T-helper 2 cell treated with Interferon-gamma antibody and Interleukin-4, amounts not matched to agents 5 μg/mL and 100 μg/mL, for 36 hours (primary cell): ENCODE data around the gene KCNQ1.

Source experiments
- DNase-seq: peaks from one replicate; pipeline ENCODE4 v3.0.0; 2021; ENCODE audit warnings: low spot score
- H3K27ac Mint-ChIP-seq: one replicate; pipeline ENCODE4 v1.8.0; 2021; ENCODE audit warnings: mild to moderate bottlenecking, mixed read lengths
- H3K27me3 Mint-ChIP-seq: one replicate; pipeline ENCODE4 v1.8.0; 2021; ENCODE audit warnings: low read depth, mixed read lengths
- H3K36me3 Mint-ChIP-seq: one replicate; pipeline ENCODE4 v1.8.0; 2021; ENCODE audit warnings: low read depth, mixed read lengths
- H3K4me1 Mint-ChIP-seq: one replicate; pipeline ENCODE4 v1.8.0; 2021; ENCODE audit warnings: low read depth, mixed read lengths
- H3K4me3 Mint-ChIP-seq: one replicate; pipeline ENCODE4 v1.8.0; 2022; ENCODE audit warnings: mild to moderate bottlenecking, moderate library complexity, mixed read lengths
- H3K9me3 Mint-ChIP-seq: one replicate; pipeline ENCODE4 v1.8.0; 2021; ENCODE audit warnings: mixed read lengths

KCNQ1 gene

GRCh38 chr11:2750682-2751522, 306.1 kb downstream of the KCNQ1 start:
- no peaks in the 10 kb centered on the region for H3K36me3 Mint-ChIP-seq

DNA sequence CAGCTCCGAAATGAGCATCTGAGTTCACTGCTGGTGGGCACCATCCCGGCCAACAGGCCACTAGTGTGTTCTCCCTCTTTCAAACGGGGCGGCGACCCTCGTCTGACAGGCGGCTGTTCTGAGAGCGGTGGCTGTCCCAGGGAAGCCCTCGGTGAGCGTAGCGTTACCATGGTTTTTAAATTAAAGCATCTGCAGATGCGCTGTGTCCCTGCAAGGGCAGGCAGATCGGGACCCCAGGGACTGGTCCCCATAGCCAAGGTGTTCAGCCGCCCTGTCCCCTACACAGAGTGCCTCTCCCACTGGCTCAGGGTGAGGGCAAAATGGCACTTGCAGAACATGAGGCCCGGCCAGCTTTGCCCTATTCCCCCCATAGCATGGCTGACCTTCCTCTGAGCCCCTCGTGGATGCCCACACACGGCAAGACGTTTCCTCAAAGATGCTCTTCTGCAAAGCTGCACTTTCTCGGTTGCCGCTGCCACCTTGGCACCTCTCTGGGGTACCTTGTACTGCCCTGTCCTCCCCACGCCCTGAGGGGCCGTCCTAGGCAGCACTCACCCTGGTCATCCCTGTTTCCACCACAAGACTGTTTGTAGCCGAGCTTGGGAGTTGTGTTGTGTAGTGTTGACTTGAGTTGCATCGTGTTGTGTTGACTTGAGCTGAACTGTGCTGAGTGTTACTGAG, 306.9 kb downstream of the KCNQ1 start:
- H3K4me1 Mint-ChIP-seq: peaks cover 2% of the 10 kb centered on the region
- DNase-seq: no peak
- no peaks in the 10 kb centered on the region for H3K9me3 Mint-ChIP-seq
- no peak overlapping the region for H3K27ac Mint-ChIP-seq
- H3K4me3 Mint-ChIP-seq: no peak overlapping the region
- no peaks in the 10 kb centered on the region for H3K36me3 Mint-ChIP-seq
- H3K27me3 Mint-ChIP-seq: no peaks in the 10 kb centered on the region

More at GRCh38 chr11:2750682-2751522, 306.1 kb downstream of the KCNQ1 start:
- H3K27me3 Mint-ChIP-seq: no peaks in the 10 kb centered on the region
- no peak for DNase-seq
- peaks cover 2% of the 10 kb centered on the region for H3K4me1 Mint-ChIP-seq
- H3K4me3 Mint-ChIP-seq: no peak overlapping the region
- no peak overlapping the region for H3K27ac Mint-ChIP-seq
- no peaks in the 10 kb centered on the region for H3K9me3 Mint-ChIP-seq

- no peak for DNase-seq
These were observed 307.5 kb downstream of the KCNQ1 start for GRCh38 chr11:2752204-2752770.

GRCh38 chr11:2752923-2753322, 308.1 kb downstream of the KCNQ1 start:
- H3K9me3 Mint-ChIP-seq: no peaks in the 10 kb centered on the region
- no peaks in the 10 kb centered on the region for H3K27me3 Mint-ChIP-seq
- no peaks in the 10 kb centered on the region for H3K36me3 Mint-ChIP-seq
- H3K27ac Mint-ChIP-seq: no peak overlapping the region
- no peak overlapping the region for H3K4me3 Mint-ChIP-seq
- DNase-seq: no peak
- peaks cover 2% of the 10 kb centered on the region for H3K4me1 Mint-ChIP-seq

More at GRCh38 chr11:2752204-2752770, 307.5 kb downstream of the KCNQ1 start:
- Mint-ChIP-seq H3K27ac (no peak overlapping the region), H3K27me3 (no peaks in the 10 kb centered on the region), H3K4me1 (peaks cover 2% of the 10 kb centered on the region), H3K36me3 (no peaks in the 10 kb centered on the region), H3K4me3 (no peak overlapping the region), H3K9me3 (no peaks in the 10 kb centered on the region)

- H3K36me3 Mint-ChIP-seq: no peaks in the 10 kb centered on the region
- no peak overlapping the region for H3K27ac Mint-ChIP-seq
- H3K4me1 Mint-ChIP-seq: peaks cover 2% of the 10 kb centered on the region
- H3K4me3 Mint-ChIP-seq: no peak overlapping the region
- DNase-seq: no peak
- no peaks in the 10 kb centered on the region for H3K27me3 Mint-ChIP-seq
- no peaks in the 10 kb centered on the region for H3K9me3 Mint-ChIP-seq
These were observed 309.2 kb downstream of the KCNQ1 start for GRCh38 chr11:2754008-2754407.

DNA sequence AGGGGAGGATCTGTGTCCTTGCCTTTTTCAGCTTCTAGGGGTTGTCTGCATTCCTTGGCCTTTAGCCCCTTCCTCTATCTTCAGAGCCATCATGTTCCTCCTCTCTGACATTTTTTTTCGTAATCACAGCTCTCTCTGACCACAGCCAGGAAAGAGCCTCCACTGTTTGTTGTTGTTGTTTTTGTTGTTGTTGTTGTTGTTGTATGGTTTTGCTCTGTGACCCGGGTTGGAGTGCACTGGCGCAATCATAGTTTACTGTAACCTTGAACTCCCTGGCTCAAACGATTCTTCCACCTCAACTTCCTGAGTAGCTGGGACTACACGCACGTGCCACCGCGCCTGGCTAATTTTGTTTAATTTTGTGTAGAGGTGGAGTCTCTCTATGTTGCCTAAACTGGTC, 310.3 kb downstream of the KCNQ1 start:
- Mint-ChIP-seq H3K36me3 (no peaks in the 10 kb centered on the region), H3K4me1 (peaks cover 2% of the 10 kb centered on the region), H3K27me3 (no peaks in the 10 kb centered on the region), H3K9me3 (no peaks in the 10 kb centered on the region), H3K27ac (no peak overlapping the region), H3K4me3 (no peak overlapping the region)
- DNase-seq: no peak

GRCh38 chr11:2758751-2759150, 313.9 kb downstream of the KCNQ1 start:
- Mint-ChIP-seq H3K4me3 (no peak overlapping the region), H3K27ac (no peak overlapping the region), H3K27me3 (no peaks in the 10 kb centered on the region), H3K36me3 (no peaks in the 10 kb centered on the region), H3K9me3 (no peaks in the 10 kb centered on the region), H3K4me1 (peaks cover 2% of the 10 kb centered on the region)
- DNase-seq: no peak

DNA sequence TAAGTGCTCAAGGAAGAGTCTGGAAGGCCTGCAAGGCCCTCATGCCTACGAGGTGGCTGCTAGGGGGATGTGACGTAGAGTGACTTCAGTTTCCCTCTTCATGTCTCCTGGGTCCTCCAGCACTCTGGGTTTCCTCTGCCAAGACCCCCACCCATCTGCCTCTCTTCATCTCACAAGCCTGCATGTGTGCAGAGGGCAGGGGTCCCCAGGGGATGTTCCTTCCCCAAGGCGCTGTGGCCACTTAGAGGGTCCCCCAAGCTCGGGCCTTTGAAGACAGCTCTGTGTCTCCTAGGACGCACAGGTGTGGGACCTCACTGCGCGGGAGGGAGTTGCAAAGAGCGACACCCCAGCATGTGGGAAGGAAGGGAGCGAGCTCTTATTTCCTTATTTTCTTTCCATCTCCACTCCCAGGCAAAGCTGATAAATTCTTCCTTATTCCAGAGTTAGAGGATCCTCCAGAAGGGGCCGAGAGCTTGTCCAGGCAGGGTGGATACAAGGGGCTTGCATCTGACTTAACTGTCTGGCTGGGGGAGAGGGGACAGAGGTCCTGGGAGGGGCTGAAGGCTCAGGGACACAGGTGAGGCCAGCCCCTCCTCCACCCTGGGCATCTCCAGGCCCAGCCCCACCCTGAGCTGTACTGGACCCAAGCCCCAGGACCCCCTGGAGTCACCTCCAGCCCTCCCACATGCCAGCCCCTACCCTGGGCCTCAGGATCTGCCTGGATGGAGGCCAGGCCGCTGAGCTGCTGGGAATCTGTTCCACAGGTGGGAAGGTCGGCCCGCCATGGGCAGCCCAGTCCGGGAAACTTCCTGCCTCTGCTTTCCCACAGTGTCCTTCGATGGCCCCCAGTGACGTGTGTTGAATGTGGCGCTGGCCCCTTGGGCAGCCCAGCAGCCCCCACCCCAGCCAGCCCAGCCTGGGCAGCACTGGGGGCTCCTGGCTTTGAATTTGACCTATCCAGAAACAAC, 314.7 kb downstream of the KCNQ1 start:
- no peaks in the 10 kb centered on the region for H3K27me3 Mint-ChIP-seq
- H3K9me3 Mint-ChIP-seq: no peaks in the 10 kb centered on the region
- no peaks in the 10 kb centered on the region for H3K4me1 Mint-ChIP-seq
- no peak overlapping the region for H3K27ac Mint-ChIP-seq
- H3K4me3 Mint-ChIP-seq: no peak overlapping the region
- DNase-seq: no peak
- H3K36me3 Mint-ChIP-seq: no peaks in the 10 kb centered on the region

DNA sequence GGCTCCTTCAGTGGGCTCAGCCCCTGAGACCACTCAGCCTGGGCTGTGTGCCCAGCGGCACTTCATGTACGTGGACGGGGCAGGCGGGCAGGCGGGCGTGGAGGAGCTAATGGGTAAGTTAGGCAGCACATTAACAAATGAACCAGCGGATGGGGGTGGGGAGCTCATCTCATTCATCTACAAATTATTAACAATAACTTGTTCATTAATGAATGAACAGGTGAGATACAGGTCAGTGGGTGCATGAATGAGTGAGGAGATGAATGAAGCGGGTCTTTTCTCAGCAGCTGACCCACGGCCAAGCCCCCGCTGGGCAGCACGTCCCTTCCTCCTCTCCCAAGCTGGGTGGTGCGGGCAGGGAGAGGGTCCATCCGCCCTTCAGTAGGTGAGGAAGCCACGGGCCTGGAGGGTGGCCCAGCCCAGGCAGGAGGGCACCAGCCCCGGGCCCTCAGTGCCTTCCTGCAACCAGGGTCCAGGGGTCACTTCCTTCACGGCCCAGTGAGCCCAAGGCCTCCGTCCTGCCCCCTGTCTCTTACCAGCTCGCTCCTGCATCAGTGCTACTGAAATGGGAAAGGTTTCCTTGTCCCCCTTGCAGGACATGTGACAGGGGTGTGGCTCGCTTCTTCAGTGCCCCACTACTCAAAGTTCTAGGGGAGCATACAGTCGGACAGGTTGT, 315.5 kb downstream of the KCNQ1 start:
- H3K27me3 Mint-ChIP-seq: peaks cover 2% of the 10 kb centered on the region
- no peaks in the 10 kb centered on the region for H3K9me3 Mint-ChIP-seq
- H3K27ac Mint-ChIP-seq: no peak overlapping the region
- no peak for DNase-seq
- no peaks in the 10 kb centered on the region for H3K4me1 Mint-ChIP-seq
- H3K4me3 Mint-ChIP-seq: no peak overlapping the region
- no peaks in the 10 kb centered on the region for H3K36me3 Mint-ChIP-seq

GRCh38 chr11:2761131-2762030, 316.6 kb downstream of the KCNQ1 start:
- Mint-ChIP-seq H3K27ac (no peak overlapping the region), H3K36me3 (no peaks in the 10 kb centered on the region), H3K27me3 (peaks cover 2% of the 10 kb centered on the region), H3K4me1 (no peaks in the 10 kb centered on the region), H3K9me3 (no peaks in the 10 kb centered on the region), H3K4me3 (no peak overlapping the region)
- DNase-seq: no peak

DNA sequence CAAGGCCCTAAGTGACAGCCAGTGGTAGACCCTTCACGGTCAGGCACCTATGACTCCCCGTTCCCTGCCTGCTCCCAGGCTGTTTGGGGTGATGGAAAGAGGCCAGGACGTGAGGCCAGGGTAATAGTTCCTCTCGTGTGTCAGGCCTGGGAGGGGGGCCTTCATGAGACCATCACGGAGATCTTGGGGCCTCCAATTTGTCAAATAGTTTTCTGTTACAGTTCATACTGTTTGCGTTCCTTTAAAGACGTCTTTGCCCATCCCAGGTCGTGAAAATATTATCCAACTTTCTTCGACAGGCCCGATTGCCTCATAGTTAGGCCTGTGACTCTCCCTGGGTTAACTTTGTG, 317.2 kb downstream of the KCNQ1 start:
- Mint-ChIP-seq H3K27me3 (peaks cover 2% of the 10 kb centered on the region), H3K36me3 (no peaks in the 10 kb centered on the region), H3K27ac (no peak overlapping the region), H3K4me3 (no peak overlapping the region), H3K4me1 (no peaks in the 10 kb centered on the region), H3K9me3 (no peaks in the 10 kb centered on the region)
- DNase-seq: no peak

- no peak for DNase-seq
- Mint-ChIP-seq H3K27me3 (peaks cover 2% of the 10 kb centered on the region), H3K27ac (no peak overlapping the region), H3K9me3 (no peaks in the 10 kb centered on the region), H3K4me3 (no peak overlapping the region), H3K4me1 (no peaks in the 10 kb centered on the region), H3K36me3 (no peaks in the 10 kb centered on the region)
These were observed 317.6 kb downstream of the KCNQ1 start for GRCh38 chr11:2762451-2762850.
